A172 (cell line): Measurements from ENCODE around the gene MBD6. TPM values are rescaled to one million over a fixed set of nuclear protein-coding genes. Genes with fewer than 3 reads are reported as not detected.

Experiments used
- DNase-seq: peaks from one replicate; pipeline ENCODE4 v3.0.0-alpha.2; 2015; ENCODE audit warnings: low spot score
- total RNA-seq: library from RNA; depleted of rRNA; stranded (reverse); fragments of >200 nt; shearing (Covaris generic); gene quantifications from 2 replicates; pipeline ENCODE4 v1.2.3, GENCODE V29; 2014

The MBD6 gene
- total RNA-seq, 1 experiment from 2014 or later: 11.8 TPM

- DNase-seq: no peak
These were observed 7.2 kb downstream of the MBD6 start for GRCh38 chr12:57529831-57530230.

GRCh38 chr12:57530396-57531142 is 7.9 kb downstream of the MBD6 start:
- no peak for DNase-seq

- DNase-seq: no peak
These were observed 9.2 kb downstream of the MBD6 start for GRCh38 chr12:57531836-57532235.

GRCh38 chr12:57533108-57533507 is 10.5 kb downstream of the MBD6 start:
- no peak for DNase-seq

- no peak for DNase-seq
These were observed 11.6 kb downstream of the MBD6 start for GRCh38 chr12:57534250-57534649.

GRCh38 chr12:57534991-57535543 is 12.4 kb downstream of the MBD6 start:
- DNase-seq: no peak

- DNase-seq: no peak
These were observed 13.4 kb downstream of the MBD6 start for GRCh38 chr12:57535764-57536596.

GRCh38 chr12:57536597-57536942 is 13.9 kb downstream of the MBD6 start:
- DNase-seq: no peak

- DNase-seq: no peak
These were observed 16.6 kb downstream of the MBD6 start for GRCh38 chr12:57539134-57539768.

GRCh38 chr12:57541001-57541400 is 18.4 kb downstream of the MBD6 start:
- no peak for DNase-seq

GRCh38 chr12:57541717-57542116 is 19.1 kb downstream of the MBD6 start:
- DNase-seq: no peak

GRCh38 chr12:57543581-57543980 is 21.0 kb downstream of the MBD6 start:
- peak; percentile 20 for DNase-seq

GRCh38 chr12:57545809-57546437 is 23.3 kb downstream of the MBD6 start:
- peak; percentile 30 for DNase-seq

GRCh38 chr12:57546438-57547287 is 24.0 kb downstream of the MBD6 start, which contains the start of gene DCTN2:
TSS of gene DCTN2 (minus strand) at chr12:57547192. CDS start at chr12:57547063, 129 bp downstream.
- DNase-seq: peak; percentile 97

GRCh38 chr12:57547288-57548012 is 24.8 kb downstream of the MBD6 start:
- no peak for DNase-seq

- DNase-seq: no peak
These were observed 25.3 kb downstream of the MBD6 start for GRCh38 chr12:57548013-57548315.

- no peak for DNase-seq
These were observed 25.9 kb downstream of the MBD6 start for GRCh38 chr12:57548488-57548887.

GRCh38 chr12:57549203-57549908 is 26.7 kb downstream of the MBD6 start:
- no peak for DNase-seq

- no peak for DNase-seq
These were observed 27.5 kb downstream of the MBD6 start, which contains the start of gene KIF5A for GRCh38 chr12:57549909-57550640. TSS of gene KIF5A (plus strand) at chr12:57550044. CDS start at chr12:57550272, 228 bp downstream.
